GM12878 (cell line): ENCODE results near the gene DLST. TPM values are rescaled to one million over a fixed set of nuclear protein-coding genes. Genes with fewer than 3 reads are reported as not detected.

Experiments
- FOXK2 ChIP-seq: fragments of 450-650 bp; IDR thresholded peaks from 2 replicates; pipeline ENCODE4 v1.6.1; 2017; ENCODE audit warnings: mild to moderate bottlenecking, moderate library complexity
- HDAC6 ChIP-seq: fragments of 200-600 bp; sonication (generic); IDR thresholded peaks from one replicate; pipeline ENCODE4 v1.8.0; 2017; ENCODE audit warnings: antibody characterized with exemption; ENCODE audit not compliant: unreplicated experiment
- JUNB ChIP-seq: IDR thresholded peaks from 2 replicates; pipeline ENCODE4 v1.6.1; 2016; ENCODE audit warnings: antibody characterized with exemption, mild to moderate bottlenecking
- NR2C2 ChIP-seq: IDR thresholded peaks from 2 replicates; pipeline ENCODE4 v1.6.1; 2011; ENCODE audit warnings: borderline replicate concordance, low read depth; ENCODE audit not compliant: control insufficient read depth, insufficient read length
- RCOR1 ChIP-seq: conservative IDR thresholded peaks from 2 replicates; pipeline ENCODE4 v1.6.1; 2012; ENCODE audit warnings: low read depth, low read length, improper control_type of control experiment
- YY1 ChIP-seq: IDR thresholded peaks from 2 replicates; pipeline ENCODE4 v1.6.1; 2011; ENCODE audit warnings: low read depth, mild to moderate bottlenecking, low read length
- ZNF622 ChIP-seq: fragments of 450-650 bp; IDR thresholded peaks from 2 replicates; pipeline ENCODE4 v1.6.1; 2017; ENCODE audit warnings: mild to moderate bottlenecking, inconsistent platforms
- polyA plus RNA-seq, 11 experiments: library from polyadenylated mRNA; depleted of rRNA in 4 of 11; unstranded in 6 of 11; stranded (reverse) in 5 of 11; fragments of >200 nt; fragmentation: Nextera tagmentation in 4 of 11; fragmentation: Illumina TruSeq in 1 of 11; extraction: Ambion mirVana in 4 of 11; extraction: Trizol in 1 of 11; gene quantifications; 1 replicate in 1 of 11; 2 replicates in 10 of 11; pipeline versions ENCODE4 v1.2.1 to v1.2.3, GENCODE V29; 2011 to 2016; ENCODE audit warnings: inconsistent platforms in 2 of 11, missing spikeins in 2 of 11, low read depth in 1 of 11
- total RNA-seq, 4 experiments: library from RNA; depleted of rRNA in 3 of 4; stranded (reverse); fragments of >200 nt in 3 of 4; fragmentation: Illumina TruSeq in 1 of 4; extraction: Trizol in 1 of 4; gene quantifications; 2 replicates each; pipeline versions ENCODE4 v1.2.1 to v1.2.3, GENCODE V29; 2013 to 2021
- TF ChIP-seq, protein P1 (sequence below): IDR thresholded peaks from 2 replicates; pipeline ENCODE4 v1.6.1; 2012; ENCODE audit warnings: low read depth, low read length, improper control_type of control experiment
- TF ChIP-seq, protein P2 (sequence below): IDR thresholded peaks from 2 replicates; pipeline ENCODE4 v1.6.1; 2011; ENCODE audit warnings: low read depth, low read length, improper control_type of control experiment, borderline replicate concordance

The DLST gene
- total and polyA plus RNA-seq, 10 of the 15 experiments (the other 5 are each of a cell fraction or from before 2014, with no cell fraction given) = 2.9 to 141 (median 67.7) TPM

DNA sequence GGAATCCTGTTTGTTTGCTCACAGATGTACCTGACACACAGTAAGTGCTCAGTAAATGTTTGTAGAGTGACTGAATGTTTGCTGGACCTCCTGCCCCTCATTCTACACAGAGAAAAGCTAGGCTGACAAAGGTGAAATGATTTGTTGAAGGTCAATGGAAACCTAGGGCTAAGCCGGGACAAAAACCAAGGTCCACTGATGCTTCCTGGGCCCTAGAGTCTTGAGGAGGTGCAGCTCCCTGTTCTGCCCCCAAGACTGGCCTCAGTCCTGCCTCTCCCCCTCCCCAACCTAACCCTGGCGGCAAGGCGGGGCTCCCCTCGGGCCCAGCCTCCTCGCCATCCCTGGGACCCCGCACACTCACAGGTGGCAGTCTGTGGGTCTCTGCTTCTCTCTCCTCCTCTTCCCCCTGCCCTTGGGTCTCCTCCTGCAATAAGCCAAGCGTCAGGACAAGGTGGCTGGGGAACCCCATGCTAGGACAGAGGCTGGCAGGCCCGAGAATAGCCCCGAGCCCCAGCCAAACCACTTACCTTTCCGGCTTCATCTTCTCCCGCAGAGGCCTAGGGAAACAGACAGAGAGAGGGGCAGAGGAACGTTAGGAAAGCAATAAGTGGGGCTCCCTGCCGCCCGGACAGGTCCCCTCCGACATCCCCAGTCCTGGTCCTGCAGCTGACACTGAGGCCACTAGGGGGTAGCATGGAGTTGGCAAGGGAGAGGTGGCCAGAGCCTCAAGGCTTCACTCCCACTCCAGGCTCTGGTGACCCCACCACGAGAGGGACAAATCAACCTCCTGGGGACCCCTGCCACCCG is 64.3 kb downstream of the DLST start (continued):
- TF ChIP-seq, protein P1, sequence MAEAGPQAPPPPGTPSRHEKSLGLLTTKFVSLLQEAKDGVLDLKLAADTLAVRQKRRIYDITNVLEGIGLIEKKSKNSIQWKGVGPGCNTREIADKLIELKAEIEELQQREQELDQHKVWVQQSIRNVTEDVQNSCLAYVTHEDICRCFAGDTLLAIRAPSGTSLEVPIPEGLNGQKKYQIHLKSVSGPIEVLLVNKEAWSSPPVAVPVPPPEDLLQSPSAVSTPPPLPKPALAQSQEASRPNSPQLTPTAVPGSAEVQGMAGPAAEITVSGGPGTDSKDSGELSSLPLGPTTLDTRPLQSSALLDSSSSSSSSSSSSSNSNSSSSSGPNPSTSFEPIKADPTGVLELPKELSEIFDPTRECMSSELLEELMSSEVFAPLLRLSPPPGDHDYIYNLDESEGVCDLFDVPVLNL = no peak
- TF ChIP-seq, protein P2, sequence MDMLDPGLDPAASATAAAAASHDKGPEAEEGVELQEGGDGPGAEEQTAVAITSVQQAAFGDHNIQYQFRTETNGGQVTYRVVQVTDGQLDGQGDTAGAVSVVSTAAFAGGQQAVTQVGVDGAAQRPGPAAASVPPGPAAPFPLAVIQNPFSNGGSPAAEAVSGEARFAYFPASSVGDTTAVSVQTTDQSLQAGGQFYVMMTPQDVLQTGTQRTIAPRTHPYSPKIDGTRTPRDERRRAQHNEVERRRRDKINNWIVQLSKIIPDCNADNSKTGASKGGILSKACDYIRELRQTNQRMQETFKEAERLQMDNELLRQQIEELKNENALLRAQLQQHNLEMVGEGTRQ = no peak
- TF ChIP-seq FOXK2 = no peak
- TF ChIP-seq JUNB = no peak
- no peak for TF ChIP-seq RCOR1
- TF ChIP-seq YY1 = peak; percentile 38; the same call in 1 of the 2 replicates
- no peak for TF ChIP-seq HDAC6
- no peak for TF ChIP-seq NR2C2
- no peak for TF ChIP-seq ZNF622
